Measurements from ENCODE around the gene PNPLA6. TPM values are rescaled to one million over a fixed set of nuclear protein-coding genes. Genes with fewer than 3 reads are reported as not detected.

Gene PNPLA6
- total and polyA plus RNA-seq, 4 experiments from 2014 or later = 4.7 to 169 (median 90.8) TPM

GRCh38 chr19:7494416-7495098 is 41.0 kb upstream of the PNPLA6 start:
- Mint-ChIP-seq H3K27me3 (peaks cover 10 to 13% of the 10 kb centered on the region in 2 donors), H3K4me1 (peaks cover under 1 to 17% (median 9%) of the 10 kb centered on the region in 4 donors), H3K4me3 (no peak overlapping the region), H3K9me3 (peaks cover 0 to 7% (median 0%) of the 10 kb centered on the region in 8 donors), H3K27ac (peak overlapping the region in 1 of 7 donors; percentile 12), H3K36me3 (no peaks in the 10 kb centered on the region)
- no peak overlapping the region for H3K4me3 ChIP-seq (ENCODE audit: low read length in 2 of 2)
- no peaks in the 10 kb centered on the region for H3K36me3 ChIP-seq (ENCODE audit: insufficient read depth, low read length)
- no peak overlapping the region for H3K27ac ChIP-seq (ENCODE audit: low read depth, low read length)
- DNase-seq = no peak
- ChIA-PET CTCF (ENCODE audit: partially characterized antibody) (interaction anchor here (0.6 kb wide), 1 partner anchor 53 kb away, joined by 3 read pairs; no protein-coding TSS in a partner anchor), POLR2A (ENCODE audit: partially characterized antibody) (no interaction called here)
- intact Hi-C loops (cut with micrococcal nuclease) = no loop called here
- no peaks in the 10 kb centered on the region for H3K27me3 ChIP-seq (ENCODE audit: insufficient read depth, low read length)
- H3K9me3 ChIP-seq (ENCODE audit: control insufficient read depth in 1 of 2, low read length in 2 of 2) = no peaks in the 10 kb centered on the region
- peaks cover 2% of the 10 kb centered on the region for H3K4me1 ChIP-seq (ENCODE audit: insufficient read depth, low read length)

- Histone ChIP-seq H3K4me3 (ENCODE audit: low read length in 2 of 2) (no peak overlapping the region), H3K4me1 (ENCODE audit: insufficient read depth, low read length) (no peaks in the 10 kb centered on the region), H3K9me3 (ENCODE audit: control insufficient read depth in 1 of 2, low read length in 2 of 2) (no peaks in the 10 kb centered on the region), H3K27ac (ENCODE audit: low read depth, low read length) (no peak overlapping the region), H3K27me3 (ENCODE audit: insufficient read depth, low read length) (no peaks in the 10 kb centered on the region), H3K36me3 (ENCODE audit: insufficient read depth, low read length) (no peaks in the 10 kb centered on the region)
- no peaks in the 10 kb centered on the region for H3K36me3 Mint-ChIP-seq
- ChIA-PET POLR2A (ENCODE audit: partially characterized antibody) (no interaction called here), CTCF (ENCODE audit: partially characterized antibody) (interaction anchor here (0.6 to 1.2 kb wide), 3 partner anchors 26 to 45 kb away, joined by 3 read pairs; no protein-coding TSS in a partner anchor)
- H3K4me3 Mint-ChIP-seq = no peak overlapping the region
- peaks cover 19 to 24% of the 10 kb centered on the region in 2 donors for H3K27me3 Mint-ChIP-seq
- intact Hi-C loops (cut with micrococcal nuclease) = no loop called here
- H3K9me3 Mint-ChIP-seq = no peaks in the 10 kb centered on the region
- H3K27ac Mint-ChIP-seq = no peak overlapping the region
- H3K4me1 Mint-ChIP-seq = peaks cover 0 to 6% (median 3%) of the 10 kb centered on the region in 4 donors
- DNase-seq = no peak
Observed at GRCh38 chr19:7497292-7497691, 38.2 kb upstream of the PNPLA6 start.

DNA sequence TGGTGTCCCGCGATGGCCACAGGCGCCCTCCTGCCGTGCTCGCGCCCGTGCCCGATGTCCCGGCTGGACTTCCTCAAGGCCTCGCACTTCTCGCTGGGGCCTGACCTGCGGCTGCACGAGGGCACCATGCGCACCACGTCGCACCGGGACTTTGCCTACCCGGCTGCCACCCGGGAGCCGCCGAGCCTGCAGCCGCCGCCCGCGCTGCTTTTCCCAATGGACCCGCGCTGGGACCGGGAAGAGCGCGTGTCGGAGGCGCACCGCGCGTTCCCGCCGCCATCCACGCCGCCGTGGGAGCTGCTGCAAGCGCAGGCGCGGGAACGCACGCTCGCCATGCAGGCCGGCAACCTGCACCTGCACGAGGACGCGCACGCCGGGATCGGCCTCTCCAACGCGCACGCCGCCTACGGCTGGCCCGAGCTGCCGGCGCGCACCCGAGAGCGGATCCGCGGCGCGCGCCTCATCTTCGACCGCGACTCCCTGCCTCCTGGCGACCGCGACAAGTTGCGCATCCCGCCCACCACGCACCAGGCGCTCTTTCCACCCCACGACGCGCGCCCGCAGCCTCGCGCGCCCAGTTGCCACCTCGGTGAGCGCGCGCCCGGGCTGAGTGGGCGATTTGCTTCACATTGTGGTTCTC is 34.6 kb upstream of the PNPLA6 start:
- Histone ChIP-seq H3K4me3 (ENCODE audit: low read length in 2 of 2) (no peak overlapping the region), H3K4me1 (ENCODE audit: insufficient read depth, low read length) (peaks cover 10% of the 10 kb centered on the region), H3K27me3 (ENCODE audit: insufficient read depth, low read length) (no peaks in the 10 kb centered on the region), H3K36me3 (ENCODE audit: insufficient read depth, low read length) (no peaks in the 10 kb centered on the region), H3K9me3 (ENCODE audit: control insufficient read depth in 1 of 2, low read length in 2 of 2) (no peaks in the 10 kb centered on the region), H3K27ac (ENCODE audit: low read depth, low read length) (no peak overlapping the region)
- intact Hi-C loops (cut with micrococcal nuclease) = no loop called here
- no peak for DNase-seq
- Mint-ChIP-seq H3K4me1 (peaks cover 3 to 13% (median 7%) of the 10 kb centered on the region in 4 donors), H3K9me3 (no peaks in the 10 kb centered on the region), H3K4me3 (peak overlapping the region in 3 of 8 donors; percentile 15 to 48 (median 31)), H3K27me3 (peaks cover 28 to 37% of the 10 kb centered on the region in 2 donors), H3K36me3 (no peaks in the 10 kb centered on the region), H3K27ac (no peak overlapping the region)
- POLR2A ChIA-PET (ENCODE audit: partially characterized antibody) = no interaction called here
- CTCF ChIA-PET (ENCODE audit: partially characterized antibody) = no interaction called here

DNA sequence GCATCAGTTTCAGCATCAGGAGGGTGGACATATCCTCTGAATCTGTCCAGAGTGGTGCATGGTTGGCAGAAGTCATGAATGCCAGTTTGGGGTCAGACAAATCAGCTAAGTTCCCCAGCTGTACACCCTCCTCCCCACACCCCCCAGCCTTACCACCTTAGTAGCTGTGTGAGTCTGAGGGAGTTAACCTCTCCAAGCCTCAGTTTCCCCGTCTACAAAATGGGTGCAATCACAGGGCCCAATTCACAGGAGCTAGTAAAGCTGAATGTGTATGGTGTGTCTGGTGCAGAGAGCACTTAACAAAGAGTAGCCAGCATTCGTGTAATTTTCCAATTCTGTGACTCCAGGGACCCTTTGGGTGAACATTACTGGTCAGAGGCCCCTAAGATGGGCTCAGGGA is 33.0 kb upstream of the PNPLA6 start:
- H3K27me3 Mint-ChIP-seq = peaks cover 28 to 36% of the 10 kb centered on the region in 2 donors
- no peaks in the 10 kb centered on the region for H3K36me3 ChIP-seq (ENCODE audit: insufficient read depth, low read length)
- H3K27ac Mint-ChIP-seq = peak overlapping the region in 1 of 7 donors; percentile 55
- H3K9me3 ChIP-seq (ENCODE audit: control insufficient read depth in 1 of 2, low read length in 2 of 2) = no peaks in the 10 kb centered on the region
- no peak overlapping the region for H3K27ac ChIP-seq (ENCODE audit: low read depth, low read length)
- intact Hi-C loops (cut with micrococcal nuclease) = no loop called here
- H3K9me3 Mint-ChIP-seq = no peaks in the 10 kb centered on the region
- H3K4me1 Mint-ChIP-seq = peaks cover 5 to 13% (median 7%) of the 10 kb centered on the region in 4 donors
- H3K4me3 ChIP-seq (ENCODE audit: low read length in 2 of 2) = no peak overlapping the region
- CTCF ChIA-PET (ENCODE audit: partially characterized antibody) = no interaction called here
- no peaks in the 10 kb centered on the region for H3K27me3 ChIP-seq (ENCODE audit: insufficient read depth, low read length)
- H3K36me3 Mint-ChIP-seq = no peaks in the 10 kb centered on the region
- POLR2A ChIA-PET (ENCODE audit: partially characterized antibody) = no interaction called here
- peaks cover 10% of the 10 kb centered on the region for H3K4me1 ChIP-seq (ENCODE audit: insufficient read depth, low read length)
- H3K4me3 Mint-ChIP-seq = no peak overlapping the region
- no peak for DNase-seq

- no peak for DNase-seq
- Histone ChIP-seq H3K27me3 (ENCODE audit: insufficient read depth, low read length) (no peaks in the 10 kb centered on the region), H3K27ac (ENCODE audit: low read depth, low read length) (no peak overlapping the region), H3K4me1 (ENCODE audit: insufficient read depth, low read length) (peaks cover 10% of the 10 kb centered on the region), H3K4me3 (ENCODE audit: low read length in 2 of 2) (no peak overlapping the region), H3K36me3 (ENCODE audit: insufficient read depth, low read length) (no peaks in the 10 kb centered on the region), H3K9me3 (ENCODE audit: control insufficient read depth in 1 of 2, low read length in 2 of 2) (no peaks in the 10 kb centered on the region)
- Mint-ChIP-seq H3K4me3 (no peak overlapping the region), H3K27me3 (peaks cover 22 to 38% of the 10 kb centered on the region in 2 donors), H3K9me3 (no peaks in the 10 kb centered on the region), H3K4me1 (peaks cover 5 to 9% (median 7%) of the 10 kb centered on the region in 4 donors), H3K27ac (no peak overlapping the region), H3K36me3 (no peaks in the 10 kb centered on the region)
- intact Hi-C loops (cut with micrococcal nuclease) = no loop called here
- POLR2A ChIA-PET (ENCODE audit: partially characterized antibody) = no interaction called here
- CTCF ChIA-PET (ENCODE audit: partially characterized antibody) = interaction anchor here (0.7 kb wide), 1 partner anchor 11 kb away, joined by 3 read pairs; the partner anchor contains the start of gene ZNF358
Observed at GRCh38 chr19:7504684-7505083, 30.8 kb upstream of the PNPLA6 start.

GRCh38 chr19:7505288-7505681 is 30.2 kb upstream of the PNPLA6 start:
- POLR2A ChIA-PET (ENCODE audit: partially characterized antibody) = no interaction called here
- H3K4me3 ChIP-seq (ENCODE audit: low read length in 2 of 2) = no peak overlapping the region
- H3K27ac ChIP-seq (ENCODE audit: low read depth, low read length) = no peak overlapping the region
- no peak for DNase-seq
- peaks cover 10% of the 10 kb centered on the region for H3K4me1 ChIP-seq (ENCODE audit: insufficient read depth, low read length)
- H3K36me3 Mint-ChIP-seq = no peaks in the 10 kb centered on the region
- no peaks in the 10 kb centered on the region for H3K36me3 ChIP-seq (ENCODE audit: insufficient read depth, low read length)
- intact Hi-C loops (cut with micrococcal nuclease) = no loop called here
- H3K9me3 Mint-ChIP-seq = peaks cover 0 to 3% (median 0%) of the 10 kb centered on the region in 8 donors
- no peaks in the 10 kb centered on the region for H3K27me3 ChIP-seq (ENCODE audit: insufficient read depth, low read length)
- no peaks in the 10 kb centered on the region for H3K9me3 ChIP-seq (ENCODE audit: control insufficient read depth in 1 of 2, low read length in 2 of 2)
- H3K27me3 Mint-ChIP-seq = peaks cover 19 to 33% of the 10 kb centered on the region in 2 donors
- CTCF ChIA-PET (ENCODE audit: partially characterized antibody) = interaction anchor here (0.7 kb wide), 1 partner anchor 11 kb away, joined by 3 read pairs; the partner anchor contains the start of gene ZNF358
- peak overlapping the region in 4 of 8 donors; percentile 24 to 62 (median 50) for H3K4me3 Mint-ChIP-seq
- no peak overlapping the region for H3K27ac Mint-ChIP-seq
- H3K4me1 Mint-ChIP-seq = peaks cover 5 to 9% (median 7%) of the 10 kb centered on the region in 4 donors

- Mint-ChIP-seq H3K4me3 (peak overlapping the region in 5 of 8 donors; percentile 24 to 62 (median 58)), H3K9me3 (peaks cover 0 to 3% (median 0%) of the 10 kb centered on the region in 8 donors), H3K27ac (peak overlapping the region in 1 of 7 donors; percentile 59), H3K36me3 (no peaks in the 10 kb centered on the region), H3K27me3 (peaks cover 18 to 33% of the 10 kb centered on the region in 2 donors), H3K4me1 (peaks cover 5 to 9% (median 7%) of the 10 kb centered on the region in 4 donors)
- no peak overlapping the region for H3K27ac ChIP-seq (ENCODE audit: low read depth, low read length)
- H3K36me3 ChIP-seq (ENCODE audit: insufficient read depth, low read length) = no peaks in the 10 kb centered on the region
- CTCF ChIA-PET (ENCODE audit: partially characterized antibody) = no interaction called here
- H3K27me3 ChIP-seq (ENCODE audit: insufficient read depth, low read length) = no peaks in the 10 kb centered on the region
- intact Hi-C loops (cut with micrococcal nuclease) = no loop called here
- POLR2A ChIA-PET (ENCODE audit: partially characterized antibody) = no interaction called here
- H3K9me3 ChIP-seq (ENCODE audit: control insufficient read depth in 1 of 2, low read length in 2 of 2) = no peaks in the 10 kb centered on the region
- H3K4me3 ChIP-seq (ENCODE audit: low read length in 2 of 2) = no peak overlapping the region
- peaks cover 10% of the 10 kb centered on the region for H3K4me1 ChIP-seq (ENCODE audit: insufficient read depth, low read length)
- DNase-seq = no peak
Observed at GRCh38 chr19:7505682-7506384, 29.7 kb upstream of the PNPLA6 start.

Data from CD4-positive, alpha-beta memory T cell (primary cell).